Measurements from ENCODE around the gene GAK. TPM values are rescaled to one million over a fixed set of nuclear protein-coding genes. Genes with fewer than 3 reads are reported as not detected.

GAK gene
- polyA plus RNA-seq, 12 donors: 21.9 to 63.2 (median 31.1) TPM; not detected in 1

- DNase-seq: no peak
These were observed 80.2 kb downstream of the GAK start for GRCh38 chr4:851701-852430.

GRCh38 chr4:850323-850945 lies 81.7 kb downstream of the GAK start:
- DNase-seq: no peak

- no peak for DNase-seq
These were observed 82.5 kb downstream of the GAK start for GRCh38 chr4:849478-850175.

- DNase-seq: no peak
These were observed 83.2 kb downstream of the GAK start for GRCh38 chr4:848803-849477.

- DNase-seq: no peak
These were observed 83.8 kb downstream of the GAK start for GRCh38 chr4:848307-848691.

- no peak for DNase-seq
These were observed 86.3 kb downstream of the GAK start for GRCh38 chr4:845836-846251.

GRCh38 chr4:845233-845835 lies 86.8 kb downstream of the GAK start:
- no peak for DNase-seq

GRCh38 chr4:844752-845232 lies 87.3 kb downstream of the GAK start:
- DNase-seq: no peak

GRCh38 chr4:839675-840443 lies 92.3 kb downstream of the GAK start:
- no peak for DNase-seq

GRCh38 chr4:837772-838171 lies 94.3 kb downstream of the GAK start:
- no peak for DNase-seq

- DNase-seq: no peak
These were observed 95.3 kb downstream of the GAK start for GRCh38 chr4:836750-837301.

- no peak for DNase-seq
These were observed 96.1 kb downstream of the GAK start for GRCh38 chr4:836003-836511.

- DNase-seq: no peak
These were observed 96.7 kb downstream of the GAK start for GRCh38 chr4:835148-836002.

- DNase-seq: no peak
These were observed 97.6 kb downstream of the GAK start for GRCh38 chr4:834368-835147.

- DNase-seq: no peak
These were observed 98.3 kb downstream of the GAK start for GRCh38 chr4:833731-834367.

GRCh38 chr4:833156-833555 lies 99.0 kb downstream of the GAK start:
- DNase-seq: no peak

- no peak for DNase-seq
These were observed 99.6 kb downstream of the GAK start for GRCh38 chr4:832536-832935.

GRCh38 chr4:832108-832507 lies 100.0 kb downstream of the GAK start:
- no peak for DNase-seq

Measured in muscle of arm (tissue), 12 donors.